NCI-H2171 (cell line): ENCODE measurements around the gene KLKB1.

Experiments used
- DNase-seq: peaks from one replicate; lab custom pipeline; 2025; lab: John Stamatoyannopoulos, UW

The KLKB1 gene

GRCh38 chr4:186227221-186227620, at the start of gene KLKB1:
TSS of gene KLKB1 (plus strand) at chr4:186227507. CDS start at chr4:186228196, 689 bp downstream.
- DNase-seq: no peak

GRCh38 chr4:186188107-186188506, 39.2 kb upstream of the KLKB1 start:
- DNase-seq: no peak

GRCh38 chr4:186189656-186190055, 37.7 kb upstream of the KLKB1 start:
- no peak for DNase-seq

GRCh38 chr4:186190581-186191199, 36.6 kb upstream of the KLKB1 start:
- peak; percentile 4 for DNase-seq

GRCh38 chr4:186191200-186192065, 35.9 kb upstream of the KLKB1 start, which contains the start of gene CYP4V2:
TSS of gene CYP4V2 (plus strand) at chr4:186191567. CDS start at chr4:186191824, 257 bp downstream.
- peak; percentile 39 for DNase-seq

- no peak for DNase-seq
These were observed 35.2 kb upstream of the KLKB1 start for GRCh38 chr4:186192066-186192612.

GRCh38 chr4:186193851-186194250, 33.5 kb upstream of the KLKB1 start:
- DNase-seq: no peak

- no peak for DNase-seq
These were observed 31.2 kb upstream of the KLKB1 start for GRCh38 chr4:186196063-186196462.

- no peak for DNase-seq
These were observed 26.8 kb upstream of the KLKB1 start for GRCh38 chr4:186200516-186200915.

GRCh38 chr4:186201010-186201409, 26.3 kb upstream of the KLKB1 start:
- no peak for DNase-seq

GRCh38 chr4:186201535-186202230, 25.6 kb upstream of the KLKB1 start:
- peak; percentile 1 for DNase-seq

GRCh38 chr4:186202490-186203140, 24.7 kb upstream of the KLKB1 start:
- DNase-seq: no peak

- no peak for DNase-seq
These were observed 23.9 kb upstream of the KLKB1 start for GRCh38 chr4:186203406-186203805.

GRCh38 chr4:186204103-186204559, 23.2 kb upstream of the KLKB1 start:
- no peak for DNase-seq

- no peak for DNase-seq
These were observed 22.6 kb upstream of the KLKB1 start for GRCh38 chr4:186204686-186205085.

- DNase-seq: no peak
These were observed 22.2 kb upstream of the KLKB1 start for GRCh38 chr4:186205156-186205555.

- peak; percentile 8 for DNase-seq
These were observed 10.8 kb upstream of the KLKB1 start for GRCh38 chr4:186216465-186217024.

GRCh38 chr4:186217733-186218293, 9.5 kb upstream of the KLKB1 start:
- DNase-seq: no peak

GRCh38 chr4:186221624-186222023, 5.7 kb upstream of the KLKB1 start:
- no peak for DNase-seq

GRCh38 chr4:186225848-186226247, 1.5 kb upstream of the KLKB1 start:
- DNase-seq: no peak
